Stromal cell of bone marrow (primary cell): ENCODE measurements around the gene GAPVD1.
A peak's percentile ranks its signal among the peaks of the same experiment; 100 is the strongest.
"Not testable (repeated sequence)": the region's sequence is repeated elsewhere in the genome, so short reads cannot be mapped to it uniquely, and the experiment has no call there.

ENCODE experiments used
- DNase-seq: peaks from one replicate; pipeline ENCODE4 v3.0.0-alpha.2; 2012; ENCODE audit warnings: low read depth

Gene GAPVD1

DNA sequence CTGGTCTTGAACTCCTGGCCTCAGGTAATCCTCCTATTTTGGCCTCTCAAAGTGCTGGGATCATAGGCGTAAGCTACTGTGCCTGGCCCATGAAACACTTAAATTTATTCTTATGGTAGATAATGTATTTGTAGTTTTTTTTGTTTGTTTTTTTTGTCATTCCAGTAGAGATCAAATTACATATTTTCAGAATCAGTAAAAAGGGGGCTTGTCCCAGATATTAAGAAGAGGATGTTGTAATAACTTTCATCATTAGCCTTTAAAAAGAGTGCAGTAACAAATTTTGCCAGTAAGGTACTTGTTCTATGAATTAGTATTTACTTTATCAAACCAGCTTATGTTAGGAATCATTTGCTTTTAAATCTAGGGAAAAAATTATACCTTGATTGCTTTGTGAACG lies 42.6 kb downstream of the GAPVD1 start:
- no peak for DNase-seq

DNA sequence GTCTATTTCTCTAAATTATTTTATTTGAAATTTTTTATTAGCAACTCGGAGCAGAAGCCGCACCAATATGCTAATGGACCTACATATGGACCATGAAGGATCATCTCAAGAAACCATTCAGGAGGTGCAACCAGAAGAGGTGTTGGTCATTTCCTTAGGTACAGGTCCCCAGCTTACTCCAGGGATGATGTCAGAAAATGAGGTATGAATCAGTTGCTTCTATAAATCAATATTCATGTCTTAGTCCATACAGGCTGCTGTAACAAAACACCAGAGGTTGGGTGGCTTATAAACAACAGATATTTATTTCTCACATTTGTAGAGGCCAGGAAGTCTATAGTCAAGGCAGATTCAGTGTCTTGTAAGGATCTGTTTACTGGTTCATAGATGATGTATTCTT lies 50.8 kb downstream of the GAPVD1 start:
- DNase-seq: no peak

DNA sequence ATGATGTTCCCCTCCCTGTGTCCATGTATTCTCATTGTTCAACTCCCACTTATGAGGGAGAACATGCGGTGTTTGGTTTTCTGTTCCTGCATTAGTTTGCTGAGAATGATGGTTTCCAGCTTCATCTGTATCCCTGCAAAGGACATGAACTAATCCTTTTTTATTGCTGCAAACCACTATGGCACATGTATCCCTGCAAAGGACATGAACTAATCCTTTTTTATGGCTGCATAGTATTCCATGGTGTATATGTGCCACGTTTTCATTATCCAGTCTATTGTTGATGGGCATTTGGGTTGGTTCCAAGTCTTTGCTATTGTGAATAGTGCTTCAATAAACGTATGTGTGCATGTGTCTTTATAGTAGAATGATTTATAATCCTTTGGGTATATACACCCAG lies 54.7 kb downstream of the GAPVD1 start:
- not testable (repeated sequence) for DNase-seq

DNA sequence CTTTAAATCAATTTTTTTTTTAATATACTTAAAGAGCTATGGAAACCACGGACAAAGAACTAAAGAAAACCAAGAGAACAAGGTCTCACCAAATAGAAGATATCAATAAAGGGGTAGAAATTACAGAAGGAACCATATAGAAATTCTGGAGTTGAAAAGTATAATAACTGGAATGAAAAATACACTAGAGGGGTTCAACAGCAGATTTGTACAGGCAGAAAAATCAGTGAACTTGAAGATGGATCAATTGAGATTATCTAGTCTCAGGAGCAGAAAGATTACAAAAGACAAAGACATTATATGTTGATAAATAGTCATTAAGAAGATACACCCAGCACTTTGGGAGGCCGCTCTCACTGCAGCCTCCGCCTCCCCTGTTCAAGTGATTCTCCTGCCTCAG lies 56.1 kb downstream of the GAPVD1 start:
- DNase-seq: no peak

DNA sequence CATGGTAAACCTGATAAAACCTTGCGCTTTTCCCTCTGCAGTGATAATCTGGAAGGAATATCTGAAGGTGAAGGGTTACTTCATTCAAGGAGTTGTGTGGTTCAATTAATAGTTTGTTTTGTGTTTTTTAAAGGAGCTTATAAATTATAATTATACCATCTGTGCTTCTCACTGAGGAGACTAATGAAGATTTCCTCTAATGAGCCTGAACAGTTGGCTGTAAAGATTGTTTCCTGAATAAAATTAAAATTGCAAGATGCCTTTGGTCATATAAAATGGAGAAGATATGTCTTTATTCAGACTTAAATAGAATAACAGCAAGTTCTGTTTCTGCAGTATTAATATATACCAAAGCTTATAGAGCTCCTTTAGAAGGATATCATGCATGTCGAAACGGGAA lies 59.9 kb downstream of the GAPVD1 start:
- no peak for DNase-seq

DNA sequence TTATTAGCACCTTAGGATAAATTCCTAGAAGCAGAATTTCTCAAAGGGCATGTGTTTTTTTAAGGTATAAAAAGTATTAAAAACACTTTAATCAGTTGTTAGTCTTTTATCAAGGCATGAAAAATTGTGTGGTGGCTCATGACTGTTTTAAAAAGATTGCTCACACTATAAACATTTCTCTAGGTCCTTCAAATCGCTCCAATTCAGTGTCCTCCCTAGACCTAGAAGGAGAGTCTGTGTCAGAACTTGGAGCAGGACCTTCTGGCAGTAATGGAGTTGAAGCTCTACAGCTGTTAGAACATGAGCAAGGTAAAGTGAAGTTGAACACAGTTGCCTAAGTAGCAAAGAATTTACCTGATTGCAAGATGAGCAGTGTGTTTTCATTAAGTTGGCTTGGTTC lies 62.0 kb downstream of the GAPVD1 start:
- DNase-seq: no peak

DNA sequence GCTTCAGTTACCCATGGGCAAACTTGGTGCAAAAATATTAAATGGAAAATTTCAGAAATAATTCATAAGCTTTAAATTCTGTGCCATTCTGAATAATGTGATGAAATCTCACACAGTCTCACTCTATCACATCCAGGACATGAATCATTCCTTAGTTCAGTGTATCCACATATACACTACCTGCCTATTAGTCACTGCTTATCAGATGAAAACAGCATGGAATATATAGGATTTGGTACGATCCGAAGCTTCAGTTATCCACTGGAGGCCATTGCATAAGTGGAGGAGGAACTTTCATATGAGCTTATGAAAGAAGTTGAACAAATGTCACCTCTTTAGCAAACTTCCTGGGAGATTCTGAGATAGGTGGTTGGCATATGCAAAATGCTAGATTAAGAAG lies 64.2 kb downstream of the GAPVD1 start:
- no peak for DNase-seq

DNA sequence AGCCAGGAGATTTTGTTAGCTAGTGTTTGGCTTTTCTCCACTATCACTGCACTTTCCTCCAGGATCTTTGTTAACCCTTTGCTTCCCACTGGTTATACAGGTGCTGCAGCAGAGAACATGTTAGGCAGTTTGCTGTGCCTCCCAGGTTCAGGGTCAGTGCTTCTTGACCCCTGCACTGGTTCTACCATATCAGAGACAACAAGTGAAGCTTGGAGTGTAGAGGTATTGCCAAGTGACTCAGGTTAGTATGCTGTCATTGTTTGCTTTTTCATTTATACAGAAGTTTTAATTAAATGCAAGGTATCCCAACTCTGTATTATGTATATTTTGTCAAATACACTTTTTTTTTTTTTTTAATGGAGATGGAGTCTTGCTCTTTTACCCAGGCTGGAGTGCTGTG lies 68.4 kb downstream of the GAPVD1 start:
- DNase-seq: no peak

DNA sequence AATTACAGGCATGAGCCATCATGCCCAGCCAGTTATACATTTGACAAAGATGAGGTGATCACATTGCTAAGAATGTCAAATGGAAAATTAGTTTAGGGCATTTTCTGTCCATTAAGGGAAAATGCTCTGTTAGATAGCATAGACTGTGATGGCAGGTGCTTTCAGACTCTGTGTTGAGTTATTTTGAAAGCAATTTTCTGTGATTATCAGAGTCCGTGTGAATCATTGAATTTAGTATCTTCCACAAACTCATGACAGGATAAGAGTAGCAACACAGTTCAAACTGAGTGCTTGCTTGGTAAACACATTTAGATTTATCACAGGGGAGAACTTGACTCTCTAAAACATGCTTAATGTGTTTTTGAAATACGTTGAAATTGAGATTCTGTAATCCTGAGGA lies 69.0 kb downstream of the GAPVD1 start:
- DNase-seq: no peak

DNA sequence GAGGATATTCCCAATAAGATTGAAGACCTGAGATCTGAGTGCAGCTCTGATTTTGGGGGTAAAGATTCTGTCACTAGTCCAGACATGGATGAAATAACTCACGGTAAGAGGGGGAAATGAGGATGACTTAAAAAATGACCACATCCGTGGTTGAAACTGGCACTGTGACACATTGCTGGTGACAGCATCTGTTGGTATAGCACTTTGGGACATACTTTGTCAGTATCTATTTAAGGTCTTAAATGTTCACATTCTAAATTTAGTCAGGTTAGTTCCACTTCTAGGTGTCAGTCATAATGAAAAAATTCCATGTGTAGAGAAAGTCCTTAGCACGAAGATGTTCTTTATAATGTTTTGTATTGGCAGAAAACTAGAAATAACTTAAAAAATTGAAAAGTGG lies 70.9 kb downstream of the GAPVD1 start:
- no peak for DNase-seq

DNA sequence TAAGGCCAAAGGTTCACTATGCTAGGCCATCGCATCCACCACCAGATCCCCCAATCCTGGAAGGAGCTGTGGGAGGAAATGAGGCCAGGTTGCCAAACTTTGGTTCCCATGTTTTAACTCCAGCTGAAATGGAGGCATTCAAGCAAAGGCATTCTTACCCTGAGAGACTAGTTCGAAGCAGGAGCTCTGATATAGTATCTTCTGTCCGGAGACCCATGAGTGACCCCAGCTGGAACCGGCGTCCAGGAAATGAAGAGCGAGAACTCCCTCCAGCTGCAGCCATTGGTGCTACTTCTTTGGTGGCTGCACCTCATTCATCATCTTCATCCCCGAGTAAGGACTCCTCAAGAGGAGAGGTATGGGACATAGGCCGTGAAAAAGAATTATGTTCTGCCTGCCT lies 75.6 kb downstream of the GAPVD1 start:
- DNase-seq: no peak

DNA sequence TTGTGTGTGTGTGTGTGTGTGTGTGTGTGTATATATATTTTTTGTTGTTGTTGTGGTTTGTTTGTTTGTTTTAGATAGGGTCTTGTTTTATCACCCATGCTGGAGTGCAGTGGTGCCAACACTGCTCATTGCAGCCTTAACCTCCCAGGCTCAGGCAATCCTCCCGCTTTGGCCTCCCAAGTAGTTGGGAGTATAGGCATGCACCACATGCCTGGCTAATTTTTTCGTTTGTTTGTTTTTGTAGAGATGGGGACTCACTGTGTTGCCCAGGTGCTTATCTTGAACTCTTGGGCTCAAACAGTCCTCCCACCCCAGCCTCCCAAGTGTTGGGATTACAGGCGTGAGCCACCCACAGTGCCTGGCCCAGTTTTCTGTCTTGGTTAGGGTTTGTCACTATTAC lies 77.3 kb downstream of the GAPVD1 start:
- no peak for DNase-seq

DNA sequence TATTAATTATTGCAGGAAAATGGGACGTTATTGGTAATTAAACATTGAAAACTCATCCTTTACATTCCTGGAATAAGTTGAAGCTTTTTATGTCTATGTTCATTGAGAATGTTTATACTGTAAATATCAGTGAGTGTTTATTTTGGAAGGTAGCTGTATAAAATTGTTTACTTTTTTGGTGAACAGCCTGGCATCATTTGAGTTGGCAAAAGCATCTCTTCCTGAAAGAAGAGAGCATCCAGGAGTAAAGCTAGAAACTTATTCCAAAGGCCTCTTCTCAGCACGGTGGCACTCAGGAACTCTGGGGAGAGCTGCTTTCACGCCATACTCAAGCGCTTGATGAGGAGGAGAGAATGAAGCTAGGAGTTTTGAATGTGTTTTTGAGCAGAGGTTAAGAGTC lies 79.9 kb downstream of the GAPVD1 start:
- DNase-seq: no peak

DNA sequence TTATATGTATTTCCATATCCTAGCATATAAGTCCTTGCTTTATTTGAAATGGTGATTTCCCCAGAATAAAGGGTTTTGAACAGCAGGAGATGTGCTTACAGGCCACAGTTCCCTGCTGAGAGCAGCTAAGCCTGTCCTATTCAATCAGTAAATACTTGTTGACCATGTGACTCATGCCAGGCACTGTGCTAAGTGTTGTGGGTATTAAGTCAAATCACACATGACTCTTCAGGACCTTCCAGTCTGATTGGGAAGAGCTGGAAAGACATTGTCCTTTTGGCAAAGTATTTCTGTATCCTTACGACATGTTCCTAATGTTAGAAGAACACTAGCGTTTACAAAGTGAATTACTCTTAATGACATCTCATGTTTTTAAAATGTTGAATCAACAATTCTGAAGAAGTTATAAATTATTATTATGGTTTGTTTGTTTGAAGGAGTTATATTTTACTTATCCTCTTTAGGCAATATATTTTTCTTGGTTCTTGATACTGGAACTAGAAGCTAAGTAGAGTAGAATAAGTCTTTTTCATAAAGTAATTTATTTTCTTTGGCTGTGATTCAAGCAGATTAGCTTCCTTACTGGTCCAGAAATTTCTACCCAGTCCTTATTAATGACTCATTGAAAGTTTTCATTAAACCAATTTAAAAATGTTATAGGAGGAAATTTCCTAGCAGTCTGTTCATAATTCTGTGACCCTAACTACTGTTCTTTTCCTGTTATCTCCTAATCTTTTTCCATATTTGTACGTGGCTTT lies 82.1 kb downstream of the GAPVD1 start:
- peak; percentile 26 for DNase-seq

DNA sequence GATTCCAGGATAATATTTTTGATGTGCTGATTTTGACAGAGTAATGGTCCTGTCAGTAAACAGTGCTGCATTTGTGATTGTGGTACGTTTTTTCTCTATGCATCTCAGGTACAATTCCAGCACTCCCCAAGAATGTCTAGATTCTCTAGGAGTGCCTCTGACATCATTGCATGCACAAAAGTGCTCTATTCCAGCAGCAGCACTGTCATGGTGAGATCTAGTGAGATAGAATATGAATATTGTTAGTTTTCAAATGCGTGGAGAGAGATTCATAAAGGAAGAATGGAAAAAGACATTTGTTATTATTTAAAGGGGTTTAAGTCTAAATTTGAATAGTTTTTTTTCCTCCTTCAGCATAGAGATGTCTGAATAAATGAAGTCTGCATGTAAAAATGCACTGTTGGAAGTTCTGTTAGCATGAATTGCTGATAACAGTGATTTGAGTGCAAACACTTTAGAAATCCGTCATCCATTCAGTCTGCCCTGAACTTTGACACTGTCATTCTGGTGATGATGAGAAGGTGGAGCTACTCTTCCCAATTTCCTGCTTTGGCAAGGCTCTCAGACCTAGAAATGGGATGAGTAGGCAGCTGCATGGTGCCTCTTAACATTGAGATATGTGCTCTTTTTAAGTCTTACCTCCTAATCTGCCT lies 84.6 kb downstream of the GAPVD1 start:
- no peak for DNase-seq

DNA sequence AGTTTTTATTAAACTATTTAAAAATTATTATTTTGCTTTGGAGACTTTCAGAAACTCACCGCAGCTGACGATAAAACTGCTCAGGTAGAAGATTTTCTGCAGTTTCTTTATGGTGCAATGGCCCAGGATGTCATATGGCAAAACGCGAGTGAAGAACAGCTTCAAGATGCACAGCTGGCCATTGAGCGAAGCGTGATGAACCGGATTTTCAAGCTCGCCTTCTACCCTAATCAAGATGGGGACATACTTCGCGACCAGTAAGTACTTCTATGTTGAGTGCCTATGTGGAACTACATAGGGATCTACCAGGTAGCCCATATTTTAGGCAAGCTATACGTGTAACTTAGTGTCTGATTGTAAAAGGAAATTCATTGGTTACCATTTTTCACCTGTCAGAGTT lies 94.0 kb downstream of the GAPVD1 start:
- no peak for DNase-seq

DNA sequence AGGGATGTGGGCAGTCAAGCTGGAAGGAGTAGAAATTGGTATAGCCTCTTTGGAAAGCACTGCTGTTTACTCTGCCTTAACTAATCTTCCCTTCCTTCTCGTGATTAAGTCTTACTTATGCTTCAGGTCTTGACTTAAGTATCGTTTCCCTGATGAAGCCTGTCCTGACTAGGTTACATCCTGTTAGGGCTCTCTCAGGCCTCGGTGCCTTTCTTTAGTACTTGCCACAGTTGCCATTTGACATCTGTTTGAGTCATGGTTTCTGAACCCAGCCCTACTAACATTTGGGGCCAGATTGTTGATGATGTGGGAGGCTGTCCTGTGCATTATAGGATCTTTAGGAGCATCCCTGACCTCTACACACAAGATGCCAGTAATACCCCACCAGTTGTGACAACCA lies 94.4 kb downstream of the GAPVD1 start:
- no peak for DNase-seq

DNA sequence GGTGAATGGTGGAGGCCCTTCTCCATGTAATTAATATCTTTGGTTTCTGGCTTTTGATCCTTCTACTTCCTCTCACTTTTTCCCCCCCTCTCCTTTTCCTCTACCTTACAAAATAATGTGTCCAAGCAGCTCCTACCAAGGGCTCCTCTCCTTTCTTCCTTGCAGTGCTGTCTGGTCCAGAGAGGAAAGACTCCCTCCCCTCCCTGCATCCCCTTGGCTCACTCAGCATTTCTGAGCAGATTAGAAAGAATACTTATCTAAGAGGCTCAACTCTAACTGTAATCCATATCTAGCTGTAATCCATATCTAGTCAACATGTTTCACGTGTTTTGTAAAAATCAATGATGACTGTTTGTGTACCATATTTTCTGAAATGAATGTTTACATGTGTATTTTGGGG lies 97.4 kb downstream of the GAPVD1 start:
- no peak for DNase-seq

DNA sequence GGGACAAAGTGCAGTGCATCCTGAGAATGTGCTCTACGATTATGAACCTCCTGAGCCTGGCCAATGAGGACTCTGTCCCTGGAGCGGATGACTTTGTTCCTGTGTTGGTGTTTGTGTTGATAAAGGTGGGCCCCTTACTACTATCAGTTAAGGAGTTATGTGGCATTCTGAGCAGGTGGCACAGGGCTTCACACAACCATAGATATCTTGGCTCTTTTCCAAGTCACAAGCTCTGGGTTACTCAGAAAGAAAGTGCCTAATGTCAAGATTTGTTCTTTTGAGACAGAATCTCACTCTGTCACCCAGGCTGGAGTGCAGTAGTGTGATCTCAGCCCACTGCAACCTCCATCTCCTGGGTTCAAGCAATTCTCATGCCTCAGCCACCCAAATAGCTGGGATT lies 99.0 kb downstream of the GAPVD1 start:
- no peak for DNase-seq

DNA sequence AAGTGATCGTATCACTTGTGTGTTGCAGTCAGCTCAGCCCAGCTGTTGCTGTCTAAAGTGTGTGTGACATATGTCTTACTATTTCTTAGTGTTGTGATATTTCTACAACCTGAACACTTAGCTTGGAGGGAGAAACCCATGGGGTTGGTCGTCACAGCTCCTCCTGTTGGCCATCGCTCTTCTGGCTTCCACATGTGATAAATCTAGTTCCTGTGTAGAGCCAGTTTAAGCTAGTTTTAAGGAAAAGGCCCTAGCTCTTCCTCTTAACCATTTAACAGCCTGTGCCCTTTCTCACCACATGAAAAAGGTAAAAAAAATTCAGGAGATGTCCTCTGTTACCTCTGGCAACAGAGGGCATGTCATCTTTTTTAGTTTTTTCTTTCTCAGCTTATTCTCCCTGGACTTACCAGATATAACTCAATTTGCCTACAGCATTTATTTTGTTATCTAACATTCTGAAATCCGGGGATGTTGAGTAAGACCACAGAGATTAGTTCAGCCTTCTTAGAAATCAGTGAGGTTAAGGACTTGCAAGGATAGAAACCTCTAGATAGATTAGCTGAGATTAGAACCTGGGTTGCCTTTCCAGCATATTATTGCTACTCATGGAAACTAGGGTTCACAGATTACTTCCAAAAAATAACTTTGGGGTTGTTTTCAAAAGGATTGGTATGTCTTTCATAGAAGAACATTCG lies 100.4 kb downstream of the GAPVD1 start:
- no peak for DNase-seq

DNA sequence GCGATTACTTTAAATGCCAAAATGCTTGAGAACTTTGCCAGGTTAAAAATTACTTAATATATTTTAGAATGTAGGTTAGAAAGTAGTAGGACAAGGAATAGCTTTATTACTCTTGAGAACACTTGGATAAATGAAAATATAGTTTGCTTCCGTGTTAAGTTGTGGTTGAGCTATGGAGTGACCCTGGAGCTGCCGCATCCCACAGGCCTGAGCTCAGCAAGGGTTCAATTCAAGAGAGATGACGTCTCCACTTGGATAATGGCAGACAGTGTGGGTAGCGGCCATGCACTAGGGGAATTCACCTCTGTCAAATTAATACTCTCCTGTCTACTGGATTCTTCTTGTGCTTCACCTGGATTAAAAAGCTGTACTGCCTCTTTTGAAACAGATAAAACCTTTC lies 105.0 kb downstream of the GAPVD1 start:
- DNase-seq: no peak

DNA sequence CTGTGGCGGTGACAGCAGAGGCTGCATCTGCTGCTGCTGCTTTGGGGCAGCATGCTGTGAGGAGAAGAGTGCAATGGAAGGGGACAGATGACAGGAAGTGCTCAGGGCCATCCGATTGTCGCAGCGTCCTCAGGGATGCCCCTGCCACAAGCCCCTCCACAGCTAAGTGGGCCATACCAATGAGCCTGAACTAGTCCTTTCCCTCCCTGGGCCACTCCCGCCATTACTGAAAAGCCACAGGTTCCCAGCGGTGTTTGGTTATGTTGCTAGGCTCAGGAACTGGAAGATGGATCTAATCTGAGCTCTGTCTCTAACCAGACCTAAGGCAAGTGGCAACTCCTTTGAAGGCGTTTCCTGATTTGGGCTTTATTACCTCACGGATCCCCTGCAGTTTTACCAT lies 109.2 kb downstream of the GAPVD1 start:
- DNase-seq: no peak

DNA sequence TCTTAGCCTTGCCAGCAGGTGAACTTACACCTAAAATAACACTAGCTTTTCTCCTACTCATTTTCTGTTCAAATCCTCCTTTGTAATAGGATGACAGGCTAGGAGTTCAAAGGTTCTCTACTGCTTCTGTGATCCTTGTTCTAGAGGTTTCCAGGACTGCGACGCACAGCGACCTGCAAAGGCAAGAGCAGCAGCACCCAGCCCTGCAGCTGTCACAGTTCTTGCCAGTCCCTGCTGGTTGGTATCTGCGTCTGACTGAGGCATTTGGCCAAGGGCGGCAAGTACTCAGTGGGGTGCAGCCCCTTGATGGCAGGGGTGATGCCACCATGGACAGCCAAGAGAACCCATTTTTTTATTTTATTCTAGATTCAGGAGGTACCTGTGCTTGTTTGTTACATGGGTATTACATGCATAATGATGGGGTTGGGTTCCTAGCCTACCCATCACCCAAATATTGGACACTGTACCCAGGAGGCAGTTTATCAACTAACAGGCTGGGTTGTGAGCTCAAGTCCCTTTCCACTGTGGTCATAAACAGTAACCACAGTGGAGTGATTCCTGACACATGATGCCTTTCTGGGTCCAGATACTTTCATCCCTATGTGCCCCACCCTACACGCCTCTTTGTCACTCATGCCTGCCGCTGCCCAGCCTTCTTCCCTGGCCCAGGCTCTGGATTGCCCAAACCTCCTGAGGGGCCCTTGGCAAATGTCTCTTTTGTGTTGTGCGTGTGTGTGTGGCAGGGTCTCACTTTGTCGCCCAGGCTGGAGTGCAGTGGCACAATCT lies 111.0 kb downstream of the GAPVD1 start:
- DNase-seq: no peak
